ENCODE results near the gene DNAJB1. TPM values are rescaled to one million over a fixed set of nuclear protein-coding genes. Genes with fewer than 3 reads are reported as not detected.
A peak's percentile ranks its signal among the peaks of the same experiment; 100 is the strongest.
"Not testable (repeated sequence)": the region's sequence is repeated elsewhere in the genome, so short reads cannot be mapped to it uniquely, and the experiment has no call there.

The DNAJB1 gene
- total RNA-seq, 1 donor = 95.2 TPM

DNA sequence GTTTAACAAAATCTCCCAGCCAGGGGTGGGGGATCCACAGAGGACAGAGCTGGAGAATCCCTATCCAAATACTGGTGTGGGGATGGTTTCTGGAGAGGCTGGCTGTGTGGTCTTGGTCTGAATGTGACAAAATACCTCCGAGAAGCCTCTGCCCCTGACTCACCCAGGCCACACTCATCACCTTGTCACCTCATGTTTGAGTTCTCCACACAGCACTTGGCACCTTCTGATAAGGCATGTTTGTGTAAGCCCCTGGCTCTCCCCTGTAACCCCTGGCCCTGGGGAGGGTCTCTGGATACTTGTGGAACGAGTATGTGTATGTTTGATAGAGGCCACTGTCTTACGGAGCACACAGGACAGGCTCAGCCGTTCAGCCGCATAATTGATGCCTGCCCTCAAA is 25.9 kb upstream of the DNAJB1 start:
- no peak for DNase-seq (ENCODE audit: low read depth)
- no peak overlapping the region for H3K4me3 ChIP-seq (ENCODE audit: low read depth, low read length)
- TF ChIP-seq, protein P1, sequence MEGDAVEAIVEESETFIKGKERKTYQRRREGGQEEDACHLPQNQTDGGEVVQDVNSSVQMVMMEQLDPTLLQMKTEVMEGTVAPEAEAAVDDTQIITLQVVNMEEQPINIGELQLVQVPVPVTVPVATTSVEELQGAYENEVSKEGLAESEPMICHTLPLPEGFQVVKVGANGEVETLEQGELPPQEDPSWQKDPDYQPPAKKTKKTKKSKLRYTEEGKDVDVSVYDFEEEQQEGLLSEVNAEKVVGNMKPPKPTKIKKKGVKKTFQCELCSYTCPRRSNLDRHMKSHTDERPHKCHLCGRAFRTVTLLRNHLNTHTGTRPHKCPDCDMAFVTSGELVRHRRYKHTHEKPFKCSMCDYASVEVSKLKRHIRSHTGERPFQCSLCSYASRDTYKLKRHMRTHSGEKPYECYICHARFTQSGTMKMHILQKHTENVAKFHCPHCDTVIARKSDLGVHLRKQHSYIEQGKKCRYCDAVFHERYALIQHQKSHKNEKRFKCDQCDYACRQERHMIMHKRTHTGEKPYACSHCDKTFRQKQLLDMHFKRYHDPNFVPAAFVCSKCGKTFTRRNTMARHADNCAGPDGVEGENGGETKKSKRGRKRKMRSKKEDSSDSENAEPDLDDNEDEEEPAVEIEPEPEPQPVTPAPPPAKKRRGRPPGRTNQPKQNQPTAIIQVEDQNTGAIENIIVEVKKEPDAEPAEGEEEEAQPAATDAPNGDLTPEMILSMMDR (IDR thresholded peaks at IDR 0.05; ENCODE audit: insufficient read depth, low read length) = no peak

DNA sequence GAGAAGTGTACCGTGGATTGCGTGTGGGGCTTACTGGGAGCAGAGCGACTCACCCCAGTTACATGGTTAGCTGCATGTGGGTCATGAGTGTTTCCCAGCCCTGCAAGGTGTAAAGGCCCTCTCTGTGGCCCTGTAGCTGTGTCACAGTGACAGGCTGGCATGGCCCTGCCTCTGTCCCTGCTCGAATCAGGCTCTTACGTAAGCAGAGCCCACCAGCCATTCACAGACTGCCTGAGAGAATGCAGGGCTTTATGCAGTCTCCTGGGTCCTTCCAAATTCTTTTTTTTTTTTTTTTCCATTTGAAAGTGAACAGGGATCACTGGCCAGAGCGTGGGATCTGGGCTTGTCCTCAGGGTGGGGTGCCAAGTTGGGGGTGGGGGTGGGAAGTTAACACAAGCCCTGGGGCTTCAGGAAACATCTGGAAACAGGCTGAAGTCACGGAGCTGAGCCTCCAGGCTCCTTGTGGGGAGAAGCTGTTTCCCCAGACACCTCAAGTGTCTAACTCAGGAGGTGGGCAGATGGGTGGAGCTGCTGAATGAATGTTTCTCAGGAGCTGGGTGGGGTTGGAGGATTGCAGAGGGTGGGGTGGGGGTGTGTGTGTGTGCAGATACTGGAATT is 24.6 kb upstream of the DNAJB1 start:
- H3K4me3 ChIP-seq (ENCODE audit: low read depth, low read length) = no peak overlapping the region
- peak; percentile 75 for DNase-seq (ENCODE audit: low read depth)

DNA sequence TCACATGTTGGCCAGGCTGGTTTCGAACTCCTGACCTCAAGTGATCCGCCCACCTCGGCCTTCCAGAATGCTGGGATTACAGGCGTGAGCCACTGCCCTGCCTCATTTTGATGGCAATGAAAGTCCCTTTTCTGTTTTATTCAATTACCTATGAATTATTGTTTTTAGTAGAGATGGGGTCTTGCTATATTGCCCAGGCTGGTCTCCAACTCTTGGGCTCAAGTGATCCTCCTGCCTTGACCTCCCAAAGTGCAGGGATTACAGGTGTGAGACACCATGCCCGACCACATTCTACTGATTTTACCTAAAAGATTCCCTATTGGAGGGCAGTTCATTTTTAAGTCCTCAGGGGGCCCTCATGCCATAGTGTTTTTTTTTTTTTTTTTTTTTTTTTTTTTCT is 23.8 kb upstream of the DNAJB1 start:
- H3K4me3 ChIP-seq (ENCODE audit: low read depth, low read length) = not testable (repeated sequence)

More for the DNA sequence above, 24.6 kb upstream of the DNAJB1 start:
- TF ChIP-seq, protein P1 (IDR thresholded peaks at IDR 0.05; ENCODE audit: insufficient read depth, low read length) = no peak

DNA sequence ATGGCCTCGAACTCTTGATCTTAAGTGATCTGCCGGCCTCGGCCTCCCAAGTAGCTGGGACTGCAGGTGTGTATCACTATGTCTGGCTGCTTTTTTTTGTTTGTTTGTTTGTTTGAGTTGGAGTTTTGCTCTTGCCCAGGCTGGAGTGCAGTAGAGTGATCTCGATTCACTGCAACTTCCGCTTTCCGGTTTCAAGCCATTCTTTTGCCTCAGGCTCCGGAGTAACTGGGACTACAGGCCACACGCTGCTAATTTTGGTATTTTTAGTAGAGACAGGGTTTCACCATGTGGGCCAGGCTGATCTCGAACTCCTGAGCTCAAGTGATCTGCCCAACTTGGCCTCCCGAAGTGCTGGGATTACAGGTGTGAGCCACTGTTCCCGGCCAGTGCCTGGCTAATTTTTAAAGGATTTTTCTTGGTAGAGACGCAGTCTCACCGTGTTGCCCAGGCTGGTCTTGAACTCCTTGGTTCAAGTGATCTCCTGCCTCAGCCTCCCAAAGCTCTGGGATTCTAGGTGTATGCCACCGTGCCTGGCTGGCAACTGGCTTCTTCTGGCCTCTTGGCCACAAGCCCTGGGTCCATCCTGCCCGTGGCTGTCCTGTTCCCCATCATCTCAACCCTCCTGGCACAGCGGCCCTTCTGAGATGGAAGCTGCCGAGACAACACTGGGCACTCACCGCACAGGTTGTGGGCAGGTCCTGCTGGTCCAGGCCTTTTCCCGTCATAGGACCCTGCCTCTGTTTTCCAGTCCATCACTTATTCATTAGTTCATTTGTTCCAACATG is 22.7 kb upstream of the DNAJB1 start:
- no peak overlapping the region for H3K4me3 ChIP-seq (ENCODE audit: low read depth, low read length)
- TF ChIP-seq, protein P1 (IDR thresholded peaks at IDR 0.05; ENCODE audit: insufficient read depth, low read length) = no peak
- DNase-seq (ENCODE audit: low read depth) = no peak

More for the DNA sequence above, 23.8 kb upstream of the DNAJB1 start:
- not testable (repeated sequence) for DNase-seq (ENCODE audit: low read depth)

DNA sequence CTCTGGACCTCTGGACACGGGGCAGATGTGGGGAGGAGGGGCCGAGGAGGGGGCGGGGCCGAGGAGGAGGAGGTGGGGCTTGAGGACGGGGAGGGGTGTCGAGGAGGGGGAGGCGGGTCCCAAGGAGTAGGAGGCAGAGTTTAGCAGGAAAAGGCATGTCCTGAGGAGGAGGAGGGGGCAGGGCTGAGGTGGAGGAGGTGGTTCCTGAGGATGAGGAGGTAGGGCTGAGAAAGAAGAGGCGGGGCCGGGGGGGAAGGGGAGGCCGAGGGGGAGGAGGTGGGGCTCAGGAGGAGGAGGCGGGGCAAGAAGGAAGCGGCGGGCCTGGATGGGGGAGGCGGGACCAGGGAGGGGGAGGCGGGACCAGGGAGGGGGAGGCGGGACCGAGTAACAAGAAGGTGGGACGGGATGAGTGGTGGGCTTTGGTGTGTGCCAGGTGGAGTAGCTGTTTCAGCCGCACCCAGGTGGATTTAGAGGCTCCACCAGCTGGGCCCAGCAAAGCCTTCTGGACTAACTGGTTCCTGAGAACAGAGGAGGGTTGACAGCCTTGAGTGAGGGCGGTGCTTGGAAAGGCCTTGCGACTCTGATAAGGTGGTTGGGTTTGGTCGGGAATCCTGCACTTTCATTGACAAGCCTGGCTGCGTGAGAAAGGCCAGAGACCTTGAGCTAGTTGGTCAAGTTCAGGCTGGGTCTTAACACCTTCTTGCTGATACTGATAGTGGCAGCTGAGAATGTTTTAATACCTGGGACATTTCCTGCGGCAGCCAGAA is 18.9 kb upstream of the DNAJB1 start:
- H3K4me3 ChIP-seq (ENCODE audit: low read depth, low read length) = peak overlapping the region; percentile 45
- TF ChIP-seq, protein P1 (IDR thresholded peaks at IDR 0.05; ENCODE audit: insufficient read depth, low read length) = no peak
- DNase-seq (ENCODE audit: low read depth) = peak; percentile 61

DNA sequence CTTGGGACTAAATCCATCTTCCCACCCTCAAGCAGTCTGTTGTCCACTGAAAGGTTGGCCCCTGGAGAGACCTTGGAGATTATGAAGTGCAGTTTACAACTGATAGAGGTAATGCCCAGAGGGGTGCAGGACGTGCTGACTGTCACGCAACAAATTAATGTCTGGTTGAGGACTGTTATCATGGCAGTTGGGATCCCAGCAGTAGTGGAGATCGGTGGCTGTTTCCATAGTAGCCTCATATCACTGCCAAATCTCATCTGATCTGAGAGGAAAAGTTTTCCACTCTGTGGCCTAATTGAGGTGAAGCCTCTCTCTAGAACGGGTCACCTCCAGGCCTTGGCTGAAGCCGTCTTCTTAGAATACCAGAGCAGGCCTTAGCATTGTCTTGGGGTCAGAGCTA is 15.3 kb upstream of the DNAJB1 start:
- TF ChIP-seq, protein P1 (IDR thresholded peaks at IDR 0.05; ENCODE audit: insufficient read depth, low read length) = no peak
- no peak overlapping the region for H3K4me3 ChIP-seq (ENCODE audit: low read depth, low read length)
- no peak for DNase-seq (ENCODE audit: low read depth)

DNA sequence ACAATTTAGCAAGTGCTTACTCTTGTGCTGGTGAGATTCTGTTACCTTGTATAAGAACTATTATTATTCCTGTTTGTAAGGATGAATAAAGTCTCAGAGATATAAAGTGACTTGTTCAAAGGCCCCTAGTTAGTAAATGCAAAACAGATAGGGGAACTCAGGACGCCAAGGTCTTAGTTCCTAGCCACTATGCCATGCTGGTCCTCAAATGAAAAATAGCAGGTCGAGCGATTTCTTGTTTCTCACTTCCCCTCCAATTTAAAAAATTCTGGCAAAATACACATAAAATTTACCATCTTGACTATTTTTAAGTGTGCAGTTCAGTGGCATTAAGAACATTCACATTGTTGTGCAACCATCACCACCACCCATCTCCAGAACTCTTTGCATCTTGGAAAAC is 12.3 kb upstream of the DNAJB1 start:
- H3K4me3 ChIP-seq (ENCODE audit: low read depth, low read length) = peak overlapping the region; percentile 98
- TF ChIP-seq, protein P1 (IDR thresholded peaks at IDR 0.05; ENCODE audit: insufficient read depth, low read length) = no peak
- DNase-seq (ENCODE audit: low read depth) = no peak
